HAP-1 (cell line): ENCODE data around the gene ING4.
A peak's percentile ranks its signal among the peaks of the same experiment; 100 is the strongest.
"Not testable (repeated sequence)": the region's sequence is repeated elsewhere in the genome, so short reads cannot be mapped to it uniquely, and the experiment has no call there.

Experiments
- DNase-seq, 2 experiments: peaks; one replicate each; pipeline ENCODE4 v3.0.0-alpha.2; 2016 to 2020; ENCODE audit warnings: low spot score in 2 of 2
- H3K27me3 ChIP-seq: fragments of 250-450 bp; sonication (Bioruptor Pico); 2 replicates; pipeline ENCODE4 v1.5.1; 2020; ENCODE audit warnings: low read depth, mild to moderate bottlenecking, moderate library complexity
- H3K36me3 ChIP-seq: fragments of 250-450 bp; sonication (Bioruptor Pico); replicated peaks from 2 replicates; pipeline ENCODE4 v1.5.1; 2020; ENCODE audit warnings: mild to moderate bottlenecking
- H3K4me1 ChIP-seq: fragments of 250-450 bp; sonication (Bioruptor Pico); 2 replicates; pipeline ENCODE4 v1.5.1; 2020; ENCODE audit warnings: mild to moderate bottlenecking
- H3K4me3 ChIP-seq: fragments of 250-450 bp; sonication (Bioruptor Pico); 2 replicates; pipeline ENCODE4 v1.5.1; 2020; ENCODE audit warnings: mild to moderate bottlenecking, moderate library complexity
- H3K9me3 ChIP-seq: fragments of 250-450 bp; sonication (Bioruptor Pico); 2 replicates; pipeline ENCODE4 v1.5.1; 2020; ENCODE audit warnings: mild to moderate bottlenecking, moderate library complexity
- in situ Hi-C: fragments of 300-500 bp; cut with MboI; formaldehyde crosslinking; loops from 3 replicates; pipeline ENCODE4 v1.14.3; 2020; ENCODE audit warnings: low sequenced_read_pairs, inconsistent platforms, mixed read lengths

The ING4 gene

DNA sequence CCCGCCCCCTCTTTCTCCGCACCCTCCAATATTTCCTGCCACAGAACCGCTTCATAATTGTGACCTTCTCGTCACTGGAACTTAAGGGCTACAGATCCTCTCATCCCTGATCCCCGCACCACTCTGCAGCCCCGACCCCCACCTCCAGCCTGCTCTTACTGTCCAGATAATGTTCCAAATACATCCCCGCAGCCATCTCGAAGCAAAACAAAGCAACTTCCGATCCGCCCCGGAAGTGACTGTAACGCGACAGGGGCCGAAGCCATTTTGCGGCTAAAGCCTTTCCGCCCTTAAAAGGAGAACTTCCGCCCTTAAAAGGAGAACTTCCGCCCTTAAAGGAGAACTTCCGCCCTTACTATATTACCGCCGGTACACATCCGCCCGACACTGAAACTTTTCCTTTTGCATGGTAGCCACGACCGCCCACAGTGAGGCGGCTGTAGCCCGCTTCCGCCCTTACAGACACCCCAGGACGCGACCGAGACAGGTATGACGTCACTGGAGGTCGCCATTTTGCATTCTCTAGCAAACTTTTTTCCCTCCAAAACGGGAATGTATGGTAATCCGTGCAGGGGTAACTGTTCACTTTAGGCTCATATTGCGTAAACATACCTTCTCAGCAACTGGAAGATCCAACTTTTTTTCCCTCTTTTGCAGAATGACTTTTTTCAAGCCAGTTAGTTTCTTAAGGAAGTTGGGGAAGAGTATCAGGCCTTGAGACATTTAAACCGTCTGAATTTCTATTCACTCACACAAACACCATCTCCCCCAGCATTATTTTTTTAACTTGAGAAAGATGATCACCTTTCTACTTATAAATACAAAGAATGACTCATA, at the start of gene ING4:
TSS of gene ING4 (minus strand) at position 214 of the 837 bp plus-strand sequence. CDS start at position 196, 18 bp downstream.
- H3K27me3 ChIP-seq, result no peaks in the 10 kb centered on the region
- peak within 1 kb of the TSS; percentile 74 for H3K4me3 ChIP-seq
- H3K4me1 ChIP-seq, result peaks cover 8% of the 10 kb centered on the region
- in situ Hi-C loops, result no loop called here
- DNase-seq, result peak; percentile 96 to 97
- peaks cover 13% of the 10 kb centered on the region for H3K36me3 ChIP-seq
- no peaks in the 10 kb centered on the region for H3K9me3 ChIP-seq

DNA sequence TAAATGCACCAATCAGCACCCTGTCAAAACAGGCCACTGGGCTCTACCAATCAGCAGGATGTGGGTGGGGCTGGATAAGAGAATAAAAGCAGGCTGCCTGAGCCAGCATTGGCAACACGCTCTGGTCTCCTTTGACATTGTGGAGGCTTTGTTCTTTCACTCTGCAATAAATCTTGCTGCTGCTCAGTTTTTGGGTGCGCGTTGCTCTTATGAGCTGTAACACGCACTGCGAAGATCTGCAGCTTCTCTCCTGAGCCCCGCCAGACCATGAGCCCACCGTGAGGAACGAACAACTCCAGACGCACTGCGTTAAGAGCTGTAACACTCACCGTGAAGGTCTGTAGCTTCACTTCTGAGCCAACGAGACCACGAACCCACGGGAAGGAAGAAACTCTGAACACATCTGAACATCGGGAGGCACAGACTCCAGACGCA, 46.1 kb upstream of the ING4 start:
- peak in 1 of 2 experiments; percentile 40 for DNase-seq
- no peaks in the 10 kb centered on the region for H3K27me3 ChIP-seq
- in situ Hi-C loops, result no loop called here
- H3K4me1 ChIP-seq, result no peaks in the 10 kb centered on the region
- no peaks in the 10 kb centered on the region for H3K9me3 ChIP-seq
- no peak overlapping the region for H3K4me3 ChIP-seq
- no peaks in the 10 kb centered on the region for H3K36me3 ChIP-seq

DNA sequence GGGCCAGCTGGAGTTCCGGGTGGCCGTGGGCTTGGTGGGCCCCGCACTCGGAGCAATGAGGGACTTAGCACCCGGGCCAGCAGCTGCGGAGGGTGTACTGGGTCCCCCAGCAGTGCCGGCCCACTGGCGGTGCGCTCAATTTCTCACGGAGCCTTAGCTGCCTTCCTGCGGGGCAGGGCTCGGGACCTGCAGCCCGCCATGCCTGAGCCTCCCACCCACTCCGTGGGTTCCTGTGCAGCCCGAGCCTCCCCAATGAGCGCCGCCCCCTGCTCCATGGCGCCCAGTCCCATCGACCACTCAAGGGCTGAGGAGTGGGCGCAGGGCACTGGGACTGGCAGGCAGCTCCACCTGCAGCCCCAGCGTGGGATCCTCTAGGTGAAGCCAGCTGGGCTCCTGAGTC, 45.4 kb upstream of the ING4 start:
- H3K4me1 ChIP-seq, DNase-seq, H3K4me3 ChIP-seq, H3K27me3 ChIP-seq, H3K9me3 ChIP-seq, H3K36me3 ChIP-seq, in situ Hi-C loops: not testable (repeated sequence)

DNA sequence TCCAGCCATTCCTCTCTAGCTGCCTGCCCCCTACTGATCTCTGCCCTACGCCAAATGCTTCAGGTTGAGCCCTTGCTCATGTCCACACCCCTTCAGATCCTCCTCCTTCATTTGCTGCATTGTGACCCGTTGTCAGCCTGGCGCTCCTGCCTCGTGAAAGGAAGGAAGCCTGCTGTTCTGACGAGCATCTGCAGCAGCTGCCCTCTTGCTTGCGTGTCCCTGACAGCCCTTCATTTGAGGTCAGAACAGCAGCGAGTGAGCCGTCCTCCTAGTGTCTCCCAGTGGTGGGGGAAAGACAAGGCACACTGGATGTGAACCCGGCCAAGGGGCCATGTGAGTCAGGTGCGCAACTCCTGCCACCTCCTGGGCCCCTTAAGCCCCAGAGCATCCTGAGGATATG, 40.7 kb upstream of the ING4 start:
- Histone ChIP-seq H3K4me3 (no peak overlapping the region), H3K27me3 (no peaks in the 10 kb centered on the region), H3K9me3 (no peaks in the 10 kb centered on the region), H3K4me1 (peaks cover 7% of the 10 kb centered on the region; the same call in 1 of the 2 replicates), H3K36me3 (no peaks in the 10 kb centered on the region)
- DNase-seq, result peak in 1 of 2 experiments; percentile 26
- in situ Hi-C loops, result no loop called here

DNA sequence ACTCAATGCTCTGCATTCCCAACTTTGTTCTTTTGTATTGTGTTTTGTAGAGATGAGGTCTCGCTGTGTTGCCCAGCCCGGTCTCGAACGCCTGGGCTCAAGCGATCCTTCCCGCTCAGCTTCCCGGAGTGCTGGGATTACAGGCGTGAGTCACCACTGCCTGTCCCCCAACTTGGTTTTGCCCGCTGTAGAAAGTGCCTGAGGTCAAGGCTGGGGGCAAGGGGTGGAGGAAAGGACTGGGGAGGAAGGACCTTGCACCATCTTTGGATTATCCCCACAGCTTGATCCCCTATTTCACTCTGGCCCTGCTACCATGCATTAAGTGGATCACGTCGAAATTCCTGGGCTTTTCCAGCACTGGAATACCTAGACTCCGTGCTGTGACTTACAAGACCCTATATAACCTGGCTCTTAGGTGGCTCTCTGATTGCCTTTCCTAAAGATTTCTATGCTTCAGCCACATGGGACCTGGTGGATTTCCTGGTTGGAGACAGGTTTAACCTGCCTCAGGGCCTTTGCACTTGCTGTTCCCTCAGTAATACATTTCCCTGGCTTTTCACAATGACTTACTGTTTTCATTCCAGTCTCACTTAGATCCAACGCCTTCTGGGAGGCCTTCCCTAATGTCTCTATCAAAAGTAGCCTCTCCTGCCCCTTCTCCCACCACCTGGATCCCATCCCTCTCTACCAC, 38.3 kb upstream of the ING4 start:
- in situ Hi-C loops, result no loop called here

DNA sequence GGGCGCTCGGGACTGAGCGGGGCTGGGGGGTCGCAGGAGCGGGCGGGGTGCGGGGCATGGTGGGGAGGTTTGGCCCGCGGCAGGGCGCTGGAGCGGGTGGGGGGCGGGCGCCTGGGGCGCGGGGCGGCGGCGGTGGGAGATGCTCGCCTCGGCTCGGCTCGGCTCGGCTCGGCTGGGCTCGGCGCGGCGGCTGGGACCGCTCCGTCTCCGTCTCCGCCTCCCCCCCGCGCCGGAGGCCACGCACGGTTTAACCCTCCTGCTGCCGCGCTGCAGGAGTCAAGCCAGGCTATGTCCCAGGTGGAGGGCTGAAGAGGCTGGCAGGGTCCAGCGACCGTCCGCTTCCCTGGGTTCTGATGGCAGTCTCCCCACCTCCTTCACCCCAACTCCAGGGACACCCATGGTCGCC, 37.7 kb upstream of the ING4 start, which contains the start of gene PIANP:
TSS of gene PIANP (minus strand) at position 170 of the 406 bp plus-strand sequence. CDS start 2,754 bp downstream, outside the sequence.
- Histone ChIP-seq H3K9me3 (no peaks in the 10 kb centered on the region), H3K4me1 (peaks cover 7% of the 10 kb centered on the region; the same call in 1 of the 2 replicates), H3K4me3 (peak within 1 kb of the TSS; percentile 62), H3K27me3 (no peaks in the 10 kb centered on the region), H3K36me3 (no peaks in the 10 kb centered on the region)
- DNase-seq, result peak in 1 of 2 experiments; percentile 74
- in situ Hi-C loops, result no loop called here

More for the DNA sequence above, 38.3 kb upstream of the ING4 start:
- H3K4me1 ChIP-seq, result peaks cover 7% of the 10 kb centered on the region; the same call in 1 of the 2 replicates
- H3K4me3 ChIP-seq, result peak overlapping the region; percentile 62
- no peaks in the 10 kb centered on the region for H3K36me3 ChIP-seq
- no peaks in the 10 kb centered on the region for H3K27me3 ChIP-seq
- H3K9me3 ChIP-seq, result no peaks in the 10 kb centered on the region
- DNase-seq, result no peak

DNA sequence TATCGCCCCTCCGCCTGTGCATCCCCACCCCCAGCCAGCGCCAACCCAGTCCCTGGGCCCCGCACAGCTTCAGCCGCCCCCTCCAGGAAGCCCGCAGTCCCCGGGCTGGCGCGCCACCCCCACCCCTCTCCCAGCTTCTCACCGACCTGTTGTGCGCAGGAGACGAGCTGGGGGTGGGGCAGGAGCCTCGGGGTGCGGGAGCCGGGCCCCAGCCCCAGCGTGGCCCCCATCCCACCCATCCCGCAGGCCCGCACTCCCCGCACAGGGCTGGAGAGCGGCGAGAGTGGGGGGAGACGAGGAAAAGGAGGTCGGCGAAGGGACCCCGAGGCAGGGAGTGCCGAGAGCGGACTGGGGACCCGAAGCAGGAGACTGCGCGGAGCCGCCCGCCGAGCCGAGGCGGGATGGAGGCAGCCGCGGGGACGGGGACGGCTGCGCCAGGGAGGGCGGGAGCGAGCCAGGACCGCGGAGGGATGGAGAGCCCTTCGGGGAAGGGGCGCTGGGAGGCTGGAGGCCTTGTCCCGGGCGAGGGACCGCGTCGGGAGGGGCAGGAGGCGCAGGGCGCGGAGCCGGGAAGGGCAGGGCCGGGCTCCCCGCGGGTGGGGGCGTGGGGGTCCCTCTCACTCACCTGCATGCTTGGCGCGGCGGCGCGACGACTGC, 37.2 kb upstream of the ING4 start:
- in situ Hi-C loops, result no loop called here
- Histone ChIP-seq H3K4me1 (peaks cover 7% of the 10 kb centered on the region; the same call in 1 of the 2 replicates), H3K27me3 (no peaks in the 10 kb centered on the region), H3K36me3 (no peaks in the 10 kb centered on the region), H3K4me3 (peak overlapping the region; percentile 62), H3K9me3 (no peaks in the 10 kb centered on the region)
- DNase-seq, result peak in 1 of 2 experiments; percentile 41

DNA sequence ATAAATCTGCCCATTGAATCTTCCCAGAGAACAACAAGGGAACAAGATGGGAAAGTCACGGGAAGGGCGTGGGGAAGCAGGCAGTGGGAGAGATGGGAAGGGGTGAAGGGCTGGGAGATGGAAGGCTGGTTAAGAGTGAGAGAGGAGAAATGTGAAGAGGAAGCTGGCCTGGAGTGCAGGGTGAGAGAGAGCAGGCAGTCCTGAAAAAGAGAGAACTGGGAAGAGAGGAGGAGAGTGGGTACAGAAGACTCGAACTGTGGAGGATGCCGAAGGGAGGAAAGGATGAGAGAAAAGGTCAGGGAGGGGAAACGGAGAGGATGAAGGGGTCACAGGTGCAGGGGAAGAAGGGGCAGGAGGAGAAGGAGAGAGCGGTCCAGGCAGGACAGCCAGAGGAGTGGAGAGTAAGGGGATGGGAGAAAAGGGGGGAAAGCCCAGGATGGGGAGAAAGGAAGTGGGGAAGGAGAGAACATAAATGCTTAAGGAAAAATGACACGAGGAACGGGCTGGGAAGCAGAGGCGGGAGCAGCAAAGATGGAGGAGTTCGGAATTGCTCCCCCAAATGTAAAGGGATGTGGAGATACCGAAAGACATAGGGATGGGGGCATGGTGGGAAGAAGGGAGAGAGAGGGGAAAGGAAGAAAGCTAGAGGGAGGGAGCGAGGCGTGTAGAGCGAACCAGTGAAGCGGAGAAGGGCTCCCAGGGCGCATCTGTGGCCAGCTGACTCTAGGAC, 36.5 kb upstream of the ING4 start:
- Histone ChIP-seq H3K27me3 (no peaks in the 10 kb centered on the region), H3K36me3 (no peaks in the 10 kb centered on the region), H3K4me1 (peaks cover 7% of the 10 kb centered on the region; the same call in 1 of the 2 replicates), H3K9me3 (no peaks in the 10 kb centered on the region), H3K4me3 (peak overlapping the region; percentile 62)
- in situ Hi-C loops, result no loop called here
- DNase-seq, result no peak

DNA sequence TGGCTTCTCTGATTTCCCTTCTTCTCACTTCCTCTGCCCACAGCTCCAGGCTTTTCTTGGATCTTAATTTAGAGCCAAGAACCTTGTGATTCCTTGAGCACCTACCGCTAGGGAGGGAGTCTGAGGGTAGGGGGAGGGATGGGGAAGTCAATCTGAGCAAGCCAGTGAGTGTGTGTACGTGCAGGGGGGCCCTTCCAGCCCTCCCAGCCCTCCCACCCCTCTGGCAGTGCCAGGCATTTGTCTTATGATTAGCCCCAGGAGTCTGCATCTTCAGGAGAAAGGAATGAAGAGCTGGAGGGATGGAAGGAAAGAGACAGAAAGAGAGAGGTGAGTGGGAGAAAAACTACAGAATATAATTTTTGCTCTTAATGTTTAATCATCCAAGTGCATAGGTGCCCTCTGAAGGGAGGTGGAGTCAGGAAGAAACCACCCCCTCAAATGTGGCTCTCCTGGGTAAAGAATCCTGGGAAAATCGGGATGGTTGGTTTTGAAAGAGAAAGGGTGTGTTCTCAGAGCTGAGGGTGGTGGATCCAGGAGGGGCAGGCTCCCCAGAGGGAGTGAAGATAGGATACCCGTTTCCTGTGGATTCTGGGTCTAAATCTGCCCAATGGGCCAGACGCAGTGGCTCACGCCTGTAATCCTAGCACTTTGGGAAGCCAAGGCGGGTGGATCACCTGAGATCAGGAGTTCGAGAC, 35.6 kb upstream of the ING4 start:
- Histone ChIP-seq H3K9me3 (no peaks in the 10 kb centered on the region), H3K4me3 (no peak overlapping the region), H3K36me3 (no peaks in the 10 kb centered on the region), H3K27me3 (no peaks in the 10 kb centered on the region), H3K4me1 (peaks cover 7% of the 10 kb centered on the region; the same call in 1 of the 2 replicates)
- in situ Hi-C loops, result no loop called here
- no peak for DNase-seq

DNA sequence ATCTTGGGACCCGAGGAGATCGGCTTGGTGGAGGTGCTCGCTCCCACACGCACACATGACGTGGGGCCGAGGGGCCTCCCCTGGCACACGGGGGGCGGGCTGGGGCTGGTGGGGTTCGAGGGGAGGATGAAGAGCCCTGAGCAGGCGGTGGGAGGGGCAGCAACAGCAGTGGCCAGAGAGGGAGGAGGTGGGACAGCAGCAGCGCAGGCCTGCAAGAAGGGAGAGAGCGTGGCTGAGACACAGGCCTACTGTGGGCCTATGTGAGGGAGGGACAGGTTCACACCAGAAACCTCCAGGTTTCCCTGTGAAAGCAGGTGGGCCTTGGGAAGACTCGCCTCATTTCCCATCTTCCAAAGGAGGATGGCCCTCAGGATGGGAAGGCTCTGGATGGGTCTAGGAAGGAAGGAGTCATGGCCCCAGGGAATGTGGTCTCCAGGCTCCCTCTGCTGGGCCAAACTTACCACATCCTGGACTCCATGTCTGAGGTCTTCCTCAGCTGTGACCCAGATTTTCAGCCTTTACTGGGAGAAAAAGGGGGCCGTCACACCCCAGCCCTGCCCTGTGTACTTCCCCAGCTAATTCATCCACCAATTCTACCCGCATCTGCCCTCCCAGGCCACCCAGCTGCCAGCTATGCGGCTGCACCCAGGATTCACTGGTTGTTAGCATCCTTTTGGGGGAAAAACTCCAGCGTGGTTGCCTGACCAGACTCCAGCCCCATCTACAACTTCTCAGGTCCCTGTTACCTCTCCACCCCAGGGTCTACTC, 34.8 kb upstream of the ING4 start:
- Histone ChIP-seq H3K4me1 (peaks cover 7% of the 10 kb centered on the region; the same call in 1 of the 2 replicates), H3K9me3 (no peaks in the 10 kb centered on the region), H3K4me3 (no peak overlapping the region), H3K36me3 (no peaks in the 10 kb centered on the region), H3K27me3 (no peaks in the 10 kb centered on the region)
- DNase-seq, result peak; percentile 32 to 68
- in situ Hi-C loops, result no loop called here

DNA sequence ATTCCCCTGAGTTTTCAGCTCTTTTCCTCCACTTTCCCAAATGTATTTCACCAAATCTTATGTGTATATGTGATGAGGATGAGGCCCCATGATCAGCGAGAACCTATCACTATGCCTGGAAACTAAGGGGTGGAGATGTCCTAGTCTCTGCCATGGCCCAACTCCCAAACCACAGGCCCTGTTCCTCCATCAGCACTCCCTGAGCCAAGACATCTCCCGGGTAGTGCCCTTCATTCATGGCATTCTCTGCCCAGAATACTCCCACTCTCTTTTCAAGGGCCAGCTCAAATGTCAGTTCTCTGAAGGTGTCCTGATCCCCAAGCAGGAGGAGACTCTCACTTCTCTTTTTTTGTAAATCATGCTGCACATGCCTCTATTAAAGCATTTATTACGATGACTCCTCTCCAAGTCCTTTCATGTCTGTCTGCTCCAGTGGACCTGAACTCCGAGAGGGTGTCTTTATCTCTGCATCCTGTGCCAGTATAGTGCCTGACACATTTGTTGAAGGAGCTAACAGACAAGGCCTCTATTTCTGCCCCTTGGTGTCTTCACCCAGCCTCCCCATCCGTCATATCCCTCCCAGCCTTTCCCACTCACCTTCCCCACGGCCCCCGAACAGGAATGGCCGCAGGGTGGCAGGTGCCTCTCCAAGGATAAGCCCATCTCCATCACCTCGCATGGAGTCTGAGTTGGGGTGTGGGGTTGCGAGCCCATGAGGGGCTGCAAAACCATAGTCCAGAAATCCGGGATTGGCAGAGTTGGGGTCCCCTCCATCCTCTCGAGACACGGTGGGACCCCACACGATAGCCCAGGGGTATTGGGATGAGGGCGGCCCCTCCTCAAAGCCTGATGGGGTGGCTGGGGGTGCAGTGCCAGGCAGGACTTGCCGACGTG, 34.0 kb upstream of the ING4 start:
- no peaks in the 10 kb centered on the region for H3K9me3 ChIP-seq
- no peak overlapping the region for H3K4me3 ChIP-seq
- no peak for DNase-seq
- H3K36me3 ChIP-seq, result peaks cover 3% of the 10 kb centered on the region; the same call in 1 of the 2 replicates
- peaks cover 7% of the 10 kb centered on the region; the same call in 1 of the 2 replicates for H3K4me1 ChIP-seq
- no peaks in the 10 kb centered on the region for H3K27me3 ChIP-seq
- in situ Hi-C loops, result no loop called here
